IMR-90 (cell line): Measurements from ENCODE around the gene DCTD. TPM values are rescaled to one million over a fixed set of nuclear protein-coding genes. Genes with fewer than 3 reads are reported as not detected.

Experiments
- ATAC-seq: fragments of 200-7000 bp; cut with Tn5 transposase; 2 replicates; pipeline ENCODE4 v1.9.1; 2020; ENCODE audit warnings: low read depth, mild to moderate bottlenecking, moderate library complexity
- BruUV-seq: library from RNA; stranded (reverse); fragments of 400-500 nt; replicated peaks from 2 replicates; lab custom pipeline; 2021; lab: Mats Ljungman, UMichigan
- CTCF ChIA-PET: fragments of 300-600 bp; formaldehyde crosslinking; extraction: SDS; loops from one replicate; lab custom pipeline; 2021; ENCODE audit warnings: antibody characterized with exemption; lab: Yijun Ruan, JAX
- POLR2A ChIA-PET: fragments of 300-600 bp; sonication (Branson Sonifier 250); formaldehyde crosslinking; loops from one replicate; lab custom pipeline; 2022; ENCODE audit warnings: antibody characterized with exemption; ENCODE audit not compliant: unreplicated experiment; lab: Charles Lee
- DNase-seq: peaks from one replicate; pipeline ENCODE4 v3.0.0; 2013
- H2AFZ ChIP-seq: replicated peaks from 2 replicates; pipeline ENCODE3; 2013; ENCODE audit warnings: low read length, mild to moderate bottlenecking; ENCODE audit not compliant: poor library complexity
- H2AK5ac ChIP-seq: 2 replicates; pipeline ENCODE4 v1.6.1; 2013; ENCODE audit warnings: low read depth, low read length, inconsistent platforms
- H2AK9ac ChIP-seq: replicated peaks from 2 replicates; pipeline ENCODE3; 2013; ENCODE audit warnings: mild to moderate bottlenecking, low read depth, low read length, moderate library complexity; ENCODE audit not compliant: poor library complexity
- H2BK120ac ChIP-seq: 2 replicates; pipeline ENCODE4 v1.6.1; 2013; ENCODE audit warnings: low read depth, low read length, inconsistent platforms
- H2BK15ac ChIP-seq: 3 replicates; pipeline ENCODE4 v1.6.1; 2013; ENCODE audit warnings: low read depth, low read length, inconsistent platforms
- H2BK20ac ChIP-seq: 2 replicates; pipeline ENCODE4 v1.6.1; 2013; ENCODE audit warnings: low read depth, mild to moderate bottlenecking, inconsistent platforms, low read length, moderate library complexity
- H2BK5ac ChIP-seq: 2 replicates; pipeline ENCODE4 v1.6.1; 2013; ENCODE audit warnings: mild to moderate bottlenecking, low read depth, low read length, inconsistent platforms; ENCODE audit not compliant: poor library complexity, severe bottlenecking
- H3K14ac ChIP-seq: replicated peaks from 2 replicates; pipeline ENCODE4 v1.6.1; 2013; ENCODE audit warnings: low read depth, low read length, inconsistent platforms
- H3K18ac ChIP-seq: 2 replicates; pipeline ENCODE4 v1.6.1; 2013; ENCODE audit warnings: low read depth, low read length, control low read depth
- H3K23ac ChIP-seq: 2 replicates; pipeline ENCODE4 v1.6.1; 2013; ENCODE audit warnings: low read depth, low read length, inconsistent platforms
- H3K27ac ChIP-seq: 2 replicates; pipeline ENCODE4 v1.5.1; 2013; ENCODE audit warnings: mild to moderate bottlenecking, control low read depth, low read length; ENCODE audit not compliant: insufficient read depth
- H3K27me3 ChIP-seq: 2 replicates; pipeline ENCODE4 v1.6.1; 2013; ENCODE audit warnings: low read length; ENCODE audit not compliant: control insufficient read depth, insufficient read depth
- H3K36me3 ChIP-seq: 2 replicates; pipeline ENCODE4 v1.6.1; 2013; ENCODE audit warnings: low read length, mixed read lengths; ENCODE audit not compliant: control insufficient read depth, insufficient read depth
- H3K4ac ChIP-seq: 2 replicates; pipeline ENCODE4 v1.6.1; 2013; ENCODE audit warnings: low read depth, low read length, inconsistent platforms
- H3K4me1 ChIP-seq: 2 replicates; pipeline ENCODE4 v1.6.1; 2013; ENCODE audit warnings: low read length, mixed read lengths; ENCODE audit not compliant: control insufficient read depth, insufficient read depth
- H3K4me2 ChIP-seq: 2 replicates; pipeline ENCODE4 v1.6.1; 2013; ENCODE audit warnings: low read depth, mild to moderate bottlenecking, control low read depth, low read length, moderate library complexity
- H3K4me3 ChIP-seq: 2 replicates; pipeline ENCODE4 v1.5.1; 2013; ENCODE audit warnings: low read depth, mild to moderate bottlenecking, control low read depth, low read length, moderate library complexity; ENCODE audit not compliant: insufficient read depth
- H3K56ac ChIP-seq: 2 replicates; pipeline ENCODE4 v1.6.1; 2013; ENCODE audit warnings: low read length, inconsistent platforms; ENCODE audit not compliant: insufficient read depth; ENCODE audit errors: extremely low read depth
- H3K79me1 ChIP-seq, 2 experiments: 2 replicates each; pipeline ENCODE4 v1.6.1; 2013; ENCODE audit warnings: low read length in 2 of 2, inconsistent platforms in 1 of 2, low read depth in 1 of 2
- H3K9ac ChIP-seq: 2 replicates; pipeline ENCODE4 v1.6.1; 2013; ENCODE audit warnings: low read depth, low read length, control low read depth
- H3K9me1 ChIP-seq: 2 replicates; pipeline ENCODE4 v1.6.1; 2013; ENCODE audit warnings: low read length, inconsistent platforms; ENCODE audit not compliant: insufficient read depth
- H3K9me3 ChIP-seq: 2 replicates; pipeline ENCODE4 v1.6.1; 2013; ENCODE audit warnings: low read length; ENCODE audit not compliant: control insufficient read depth, insufficient read depth
- H4K20me1 ChIP-seq: 2 replicates; pipeline ENCODE4 v1.6.1; 2013; ENCODE audit warnings: low read length, inconsistent platforms; ENCODE audit not compliant: insufficient read depth
- H4K5ac ChIP-seq: 2 replicates; pipeline ENCODE4 v1.6.1; 2013; ENCODE audit warnings: mild to moderate bottlenecking, low read depth, low read length, control low read depth
- H4K8ac ChIP-seq, 2 experiments: 2 replicates each; pipeline ENCODE4 v1.6.1; 2013; ENCODE audit warnings: low read depth in 2 of 2, low read length in 2 of 2, control low read depth in 1 of 2, inconsistent platforms in 1 of 2
- H4K91ac ChIP-seq: 2 replicates; pipeline ENCODE4 v1.6.1; 2013; ENCODE audit warnings: low read depth, low read length, inconsistent platforms; ENCODE audit not compliant: insufficient read depth
- CEBPB ChIP-seq: IDR thresholded peaks from 2 replicates; pipeline ENCODE4 v1.6.1; 2012; ENCODE audit warnings: low read depth, low read length, improper control_type of control experiment
- MAZ ChIP-seq: IDR thresholded peaks from 2 replicates; pipeline ENCODE4 v1.6.1; 2012; ENCODE audit warnings: low read depth, mild to moderate bottlenecking, low read length, improper control_type of control experiment, moderate library complexity, borderline replicate concordance
- NFE2L2 ChIP-seq: fragments of 150-350 bp; IDR thresholded peaks from 2 replicates; pipeline ENCODE4 v1.6.1; 2016; ENCODE audit warnings: low read depth, mild to moderate bottlenecking, low read length
- RAD21 ChIP-seq: IDR thresholded peaks from 2 replicates; pipeline ENCODE4 v1.6.1; 2012; ENCODE audit warnings: low read length, improper control_type of control experiment
- WGBS, 2 experiments: methylation state at CpG; one replicate each; pipeline versions ENCODE4 v1.1.5 to v1.1.7; 2013; ENCODE audit warnings: missing lambda C conversion rate in 2 of 2; ENCODE audit not compliant: insufficient read length in 1 of 2; ENCODE audit errors: extremely low coverage in 2 of 2; 5-methylcytosine and 5-hydroxymethylcytosine counted together
- dilution Hi-C: fragments of 300-500 bp; cut with HindIII; formaldehyde crosslinking; loops from one replicate; pipeline ENCODE4 v1.14.3; 2018; ENCODE audit warnings: low sequenced_read_pairs; ENCODE audit not compliant: unreplicated experiment
- in situ Hi-C: fragments of 300-500 bp; cut with MboI; formaldehyde crosslinking; loops from 3 replicates; pipeline ENCODE4 v1.14.3; 2019; ENCODE audit warnings: low sequenced_read_pairs, inconsistent platforms, mixed read lengths
- intact Hi-C: fragments of 100-400 bp; cut with micrococcal nuclease; formaldehyde crosslinking; loops from 2 replicates; pipeline ENCODE4 v1.10.0; 2022
- polyA plus RNA-seq, 3 experiments: library from polyadenylated mRNA; depleted of rRNA; stranded (reverse); fragments of >200 nt; gene quantifications; 2 replicates each; pipeline ENCODE4 v1.2.3, GENCODE V29; 2012; ENCODE audit warnings: low replicate concordance in 1 of 3
- total RNA-seq: library from RNA; depleted of rRNA; stranded (reverse); fragments of >200 nt; gene quantifications from 2 replicates; pipeline ENCODE4 v1.2.3, GENCODE V29; 2012
- TF ChIP-seq, protein P1 (sequence below): fragments of 150-350 bp; IDR thresholded peaks from 2 replicates; pipeline ENCODE4 v1.6.1; 2017; ENCODE audit warnings: mild to moderate bottlenecking, antibody characterized with exemption, low read length, low read depth

Gene DCTD
- total and polyA plus RNA-seq, 2 of the 4 experiments (the other 2 are of a cell fraction) = 90.3 to 127 TPM

DNA sequence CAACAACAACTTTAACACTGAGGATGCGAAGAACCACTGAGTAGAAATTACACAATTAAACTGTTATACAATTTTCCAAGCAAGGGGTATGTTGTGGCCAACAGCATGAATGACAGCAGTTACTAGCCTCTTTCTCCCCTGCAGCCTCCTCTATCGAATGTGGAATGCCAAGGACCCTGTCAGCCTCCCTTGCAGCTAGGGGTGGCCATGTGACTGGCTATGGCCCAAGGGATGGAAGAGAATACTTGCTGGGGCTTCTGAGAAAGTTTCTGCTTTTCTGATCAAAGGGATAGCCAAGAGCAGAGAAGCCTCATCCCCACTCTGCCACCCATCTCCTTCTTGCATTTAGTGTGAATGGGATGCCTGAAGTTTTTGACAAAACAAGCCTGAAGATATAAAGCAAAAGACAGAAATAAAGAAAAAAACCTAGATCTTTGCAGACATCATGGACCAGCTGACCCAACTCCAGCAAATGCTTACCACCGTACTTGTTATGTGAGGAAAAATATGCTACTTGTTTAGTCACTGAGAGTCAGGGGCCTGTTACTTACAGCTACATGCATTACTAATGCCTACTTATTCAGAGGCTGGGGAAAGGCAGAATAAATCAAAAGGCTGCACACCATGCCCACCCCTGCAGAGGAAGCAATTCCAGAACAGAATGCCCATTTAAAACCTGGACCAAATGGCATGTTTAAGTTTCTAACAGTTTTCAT lies 32.0 kb downstream of the DCTD start:
- POLR2A ChIA-PET = no interaction called here
- H2AFZ ChIP-seq = no peak overlapping the region
- dilution Hi-C loops (no loop called here), intact Hi-C loops (no loop called here), in situ Hi-C loops (no loop called here)
- no peak overlapping the region for H4K91ac ChIP-seq
- H3K4me2 ChIP-seq = no peak overlapping the region
- no peak overlapping the region for H3K4ac ChIP-seq
- no peak overlapping the region for H2BK5ac ChIP-seq
- no peak overlapping the region for H3K23ac ChIP-seq
- no TSS peak for BruUV-seq
- CTCF ChIA-PET = no interaction called here
- no peaks in the 10 kb centered on the region; the same call in 1 of the 2 replicates for H3K9me3 ChIP-seq
- peak overlapping the region; percentile 20; the same call in 1 of the 2 replicates for H3K27ac ChIP-seq
- H4K20me1 ChIP-seq = no peaks in the 10 kb centered on the region
- no peak overlapping the region for H3K4me3 ChIP-seq
- H3K56ac ChIP-seq = no peak overlapping the region
- no peak overlapping the region for H2BK20ac ChIP-seq
- no peak overlapping the region for H2AK5ac ChIP-seq
- H3K36me3 ChIP-seq = peaks cover 25% of the 10 kb centered on the region
- H2AK9ac ChIP-seq = no peak overlapping the region
- no peak overlapping the region for H2BK15ac ChIP-seq
- no peak overlapping the region for H3K14ac ChIP-seq
- no peak overlapping the region for H4K8ac ChIP-seq
- DNase-seq = no peak
- no peak overlapping the region; the same call in 1 of the 2 replicates for H3K18ac ChIP-seq
- no peaks in the 10 kb centered on the region; the same call in 1 of the 2 replicates for H3K9me1 ChIP-seq
- ATAC-seq = peak; percentile 28; the same call in 1 of the 2 replicates
- no CpG with 5 or more reads among the region's 3 CpGs for whole genome bisulfite sequencing, 2 experiments
- no peaks in the 10 kb centered on the region; the same call in 1 of the 2 replicates for H3K4me1 ChIP-seq
- H3K9ac ChIP-seq = no peak overlapping the region
- no peak overlapping the region for H4K5ac ChIP-seq
- H3K27me3 ChIP-seq = no peaks in the 10 kb centered on the region
- peaks cover 0 to 16% of the 10 kb centered on the region in 2 experiments; a peak in 2 of 4 replicates for H3K79me1 ChIP-seq
- H2BK120ac ChIP-seq = no peak overlapping the region
- TF ChIP-seq CEBPB = no peak
- TF ChIP-seq MAZ = no peak
- TF ChIP-seq, protein P1, sequence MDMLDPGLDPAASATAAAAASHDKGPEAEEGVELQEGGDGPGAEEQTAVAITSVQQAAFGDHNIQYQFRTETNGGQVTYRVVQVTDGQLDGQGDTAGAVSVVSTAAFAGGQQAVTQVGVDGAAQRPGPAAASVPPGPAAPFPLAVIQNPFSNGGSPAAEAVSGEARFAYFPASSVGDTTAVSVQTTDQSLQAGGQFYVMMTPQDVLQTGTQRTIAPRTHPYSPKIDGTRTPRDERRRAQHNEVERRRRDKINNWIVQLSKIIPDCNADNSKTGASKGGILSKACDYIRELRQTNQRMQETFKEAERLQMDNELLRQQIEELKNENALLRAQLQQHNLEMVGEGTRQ = no peak
- no peak for TF ChIP-seq RAD21
- no peak for TF ChIP-seq NFE2L2
